Stromal cell of bone marrow (primary cell): ENCODE measurements around the gene TPD52L1.
"Not testable (repeated sequence)": the region's sequence is repeated elsewhere in the genome, so short reads cannot be mapped to it uniquely, and the experiment has no call there.

ENCODE experiments used
- DNase-seq: peaks from one replicate; pipeline ENCODE4 v3.0.0-alpha.2; 2012; ENCODE audit warnings: low read depth

The TPD52L1 gene

GRCh38 chr6:125273251-125273650 lies 119.7 kb downstream of the TPD52L1 start:
- no peak for DNase-seq

GRCh38 chr6:125273965-125274364 lies 120.4 kb downstream of the TPD52L1 start:
- DNase-seq, result no peak

GRCh38 chr6:125274935-125275334 lies 121.4 kb downstream of the TPD52L1 start:
- DNase-seq, result no peak

DNA sequence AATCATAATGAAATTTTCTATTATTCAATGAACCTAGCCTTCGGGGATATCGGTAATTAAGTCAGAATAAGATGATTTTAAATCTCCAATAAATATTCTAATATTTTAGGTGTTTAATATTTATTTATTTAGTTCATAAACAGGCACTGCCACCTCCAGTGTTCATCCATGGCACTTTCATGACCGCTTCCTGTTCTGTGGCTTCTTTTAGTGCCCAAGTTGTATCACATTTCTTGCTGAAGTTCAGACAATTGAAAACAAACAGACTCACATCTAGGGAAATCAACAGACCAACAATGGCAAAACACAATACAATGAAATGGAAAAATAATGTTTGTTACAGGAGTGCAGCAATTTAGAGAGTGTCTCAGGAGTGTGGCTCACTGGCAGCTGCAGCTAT lies 122.2 kb downstream of the TPD52L1 start:
- DNase-seq, result no peak

DNA sequence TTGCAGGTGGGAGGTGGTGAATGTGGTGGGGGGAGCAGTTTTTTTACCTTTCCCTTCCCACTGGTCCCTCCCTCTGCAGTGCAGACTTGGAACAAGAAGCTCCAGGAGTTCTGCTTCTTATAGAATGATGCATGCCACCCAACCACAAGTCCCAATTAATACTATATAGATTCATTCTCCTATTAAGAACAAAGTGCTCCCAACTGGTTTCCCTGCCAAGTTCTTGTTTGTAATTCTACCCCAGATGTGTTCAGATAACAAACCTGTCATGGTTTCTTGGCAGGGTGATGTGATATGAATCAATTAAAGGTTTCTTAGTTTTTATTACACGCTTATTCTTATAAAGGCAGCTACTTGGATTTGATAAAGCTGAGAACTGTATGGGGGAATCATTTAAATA lies 124.3 kb downstream of the TPD52L1 start:
- DNase-seq, result no peak

GRCh38 chr6:125279961-125280360 lies 126.4 kb downstream of the TPD52L1 start:
- DNase-seq, result no peak

GRCh38 chr6:125280370-125281035 lies 126.9 kb downstream of the TPD52L1 start:
- DNase-seq, result not testable (repeated sequence)

GRCh38 chr6:125282470-125282869 lies 128.9 kb downstream of the TPD52L1 start:
- DNase-seq, result not testable (repeated sequence)

GRCh38 chr6:125285353-125285752 lies 131.8 kb downstream of the TPD52L1 start:
- no peak for DNase-seq

DNA sequence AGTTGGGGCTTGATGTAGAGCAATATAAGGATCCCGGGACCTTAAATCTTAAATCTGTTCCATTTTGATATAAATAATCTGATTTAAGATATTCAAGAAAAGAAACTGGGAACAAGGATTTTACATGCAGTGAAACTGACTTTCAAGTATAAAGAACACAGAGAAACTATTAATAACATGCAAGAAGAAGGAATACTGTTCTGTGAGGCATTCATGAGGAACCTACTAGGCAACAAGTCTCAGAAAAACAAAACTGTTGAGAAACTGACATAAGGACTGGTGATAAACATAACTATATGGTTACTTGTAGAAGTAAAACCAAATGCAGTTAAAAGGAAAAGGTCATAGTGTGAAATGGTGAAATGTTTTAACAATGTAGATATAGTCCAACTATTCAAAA lies 132.4 kb downstream of the TPD52L1 start:
- DNase-seq, result no peak

- DNase-seq, result no peak
Observed at GRCh38 chr6:125287718-125288117, 134.1 kb downstream of the TPD52L1 start.

- DNase-seq, result no peak
Observed at GRCh38 chr6:125293587-125293986, 140.0 kb downstream of the TPD52L1 start.

GRCh38 chr6:125294036-125294435 lies 140.5 kb downstream of the TPD52L1 start:
- no peak for DNase-seq

GRCh38 chr6:125294925-125295324 lies 141.4 kb downstream of the TPD52L1 start:
- no peak for DNase-seq

DNA sequence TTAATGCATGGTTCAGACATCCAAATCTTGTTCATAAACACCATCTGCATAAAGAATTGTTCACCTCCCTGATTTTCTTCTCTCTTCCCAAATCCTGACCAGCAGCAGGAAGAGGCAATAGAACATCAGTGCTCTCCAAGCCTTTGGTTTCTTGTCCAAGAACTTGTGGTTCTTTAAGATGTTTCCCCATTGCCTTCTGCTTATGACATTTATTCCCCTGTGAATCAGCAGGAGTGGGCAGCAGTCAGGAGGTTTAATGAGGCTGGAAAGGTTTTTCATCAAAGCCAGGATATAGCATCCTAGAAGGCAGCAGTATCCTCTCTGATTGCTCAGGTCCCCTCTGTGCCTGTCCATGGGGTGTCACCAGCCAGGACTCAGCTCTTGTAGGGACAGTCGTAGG lies 142.9 kb downstream of the TPD52L1 start:
- DNase-seq, result no peak

DNA sequence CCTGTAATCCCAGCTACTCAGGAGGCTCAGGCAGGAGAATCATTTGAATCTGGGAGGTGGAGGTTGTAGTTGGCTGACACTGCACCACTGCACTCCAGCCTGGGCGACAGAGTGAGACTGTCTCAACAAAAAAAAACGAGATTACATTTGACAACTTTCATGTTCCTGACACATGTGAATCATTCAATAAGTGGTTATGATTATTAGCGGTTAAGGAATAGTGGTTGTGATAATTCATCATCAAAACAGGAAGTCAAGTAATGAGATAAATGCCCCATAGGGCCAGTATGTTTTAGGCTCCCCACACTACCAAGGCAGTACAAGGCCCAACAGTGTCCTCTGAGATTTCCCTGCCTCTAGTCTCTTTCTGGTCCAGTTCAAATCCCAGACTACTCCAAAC lies 145.7 kb downstream of the TPD52L1 start:
- DNase-seq, result no peak

DNA sequence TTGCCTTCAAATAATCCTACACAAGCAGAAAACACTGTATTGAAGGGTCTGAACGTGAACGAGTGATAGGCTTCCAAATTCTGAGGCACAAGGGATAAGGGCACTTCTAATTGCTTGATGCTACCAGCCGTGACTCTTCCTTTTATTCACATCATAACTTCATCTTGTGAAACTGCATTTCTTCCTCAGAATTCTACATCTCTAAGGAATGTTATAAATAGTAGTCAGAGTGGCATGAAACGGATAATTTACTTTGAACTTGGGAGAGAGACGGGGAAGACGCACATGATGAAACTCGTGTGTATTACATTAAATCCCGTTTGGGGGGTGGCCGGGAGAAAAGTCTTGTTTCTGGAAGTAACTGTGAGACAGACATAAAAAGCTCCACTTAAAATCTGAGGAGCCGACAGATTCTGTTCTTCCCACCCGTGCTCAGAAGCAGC lies 147.4 kb downstream of the TPD52L1 start:
- no peak for DNase-seq

GRCh38 chr6:125301435-125302391 lies 148.1 kb downstream of the TPD52L1 start, which contains the start of gene HDDC2:
Gene HDDC2 (minus strand): TSS chr6:125301967. CDS start chr6:125301932, 35 bp downstream.
- DNase-seq, result peak; percentile 41

GRCh38 chr6:125302840-125303511 lies 149.4 kb downstream of the TPD52L1 start:
- DNase-seq, result no peak

DNA sequence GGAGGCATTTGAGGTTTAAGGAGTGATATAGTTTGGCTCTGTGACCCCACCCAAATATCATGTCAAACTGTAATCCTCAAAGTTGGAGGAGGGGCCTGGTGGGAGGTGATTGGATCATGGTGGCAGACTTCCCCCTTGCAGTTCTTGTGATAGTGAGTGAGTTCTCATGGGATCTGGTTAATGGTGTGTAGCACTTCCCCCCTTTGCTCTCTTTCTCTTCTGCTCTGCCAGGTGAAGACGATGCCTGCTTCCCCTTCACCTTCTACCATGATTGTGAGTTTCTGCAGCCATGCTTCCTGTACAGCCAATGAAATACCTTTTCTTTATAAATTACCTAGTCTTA lies 149.9 kb downstream of the TPD52L1 start:
- no peak for DNase-seq

DNA sequence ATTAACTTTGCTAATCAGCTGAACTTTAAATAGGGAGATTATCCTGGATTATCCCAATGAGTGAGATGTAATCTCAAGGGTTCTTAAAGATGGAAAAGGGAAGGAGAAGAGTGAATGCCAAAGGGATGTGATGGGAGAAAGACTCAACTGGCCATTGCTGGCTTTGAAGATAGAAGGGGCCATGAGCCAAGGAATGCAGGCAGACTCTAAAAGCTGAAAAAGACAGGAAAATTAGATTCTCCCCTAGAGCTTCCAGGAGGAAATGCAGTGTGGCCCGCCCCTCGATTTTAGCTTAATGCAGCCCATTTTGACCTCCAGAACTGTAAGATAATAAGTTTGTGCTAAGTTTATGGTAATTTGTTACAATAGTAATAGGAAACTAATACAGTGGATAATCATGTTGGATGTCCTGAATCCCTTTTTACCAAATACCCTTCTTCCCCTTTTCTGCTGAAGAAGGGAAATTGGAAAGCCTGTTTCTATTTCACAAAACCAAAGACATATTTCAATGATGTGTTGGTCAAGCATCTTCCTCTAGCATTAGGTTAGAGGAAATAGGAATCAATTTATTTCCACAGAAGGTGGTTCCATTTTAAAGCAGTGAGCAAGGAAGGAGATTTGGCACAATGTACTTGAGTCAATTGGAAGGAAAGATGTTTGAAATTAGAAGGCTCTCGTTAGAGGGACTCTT lies 151.5 kb downstream of the TPD52L1 start:
- no peak for DNase-seq

GRCh38 chr6:125306756-125307149 lies 153.2 kb downstream of the TPD52L1 start:
- no peak for DNase-seq
